ENCODE results near the gene KCNK15.

- no peak for TF ChIP-seq POLR2A (IDR thresholded peaks at IDR 0.05)
- TF ChIP-seq CTCF (IDR thresholded peaks at IDR 0.05) = no peak
Observed at GRCh38 chr20:44799691-44800090, 54.0 kb downstream of the KCNK15 start.

Data from Peyer's patch (tissue), 4 donors.